ENCODE data around the gene FBXO22. TPM values are rescaled to one million over a fixed set of nuclear protein-coding genes. Genes with fewer than 3 reads are reported as not detected.

The FBXO22 gene
- polyA plus RNA-seq, 1 donor (not counting 4 experiments of a cell fraction or from before 2014, with no cell fraction given), result 68.5 TPM

GRCh38 chr15:75872403-75872990 is 31.2 kb upstream of the FBXO22 start:
- no peaks in the 10 kb centered on the region for H3K79me2 ChIP-seq (ENCODE audit: control insufficient read depth, insufficient read depth, low read length)
- no peaks in the 10 kb centered on the region for H3K27me3 ChIP-seq (ENCODE audit: control insufficient read depth, extremely low read depth, insufficient read depth, low read length)
- dilution Hi-C loops (cut with MboI; ENCODE audit: extremely low pct_ligation_motif_present, low sequenced_read_pairs), result no loop called here
- FAIRE-seq, result no peak
- no peak for TF ChIP-seq EZH2 (IDR thresholded peaks at IDR 0.05; ENCODE audit: low read length)
- H3K9me3 ChIP-seq (ENCODE audit: control insufficient read depth, low read depth, low read length), result no peaks in the 10 kb centered on the region
- peaks cover 6 to 11% of the 10 kb centered on the region in 2 experiments for H3K36me3 ChIP-seq (ENCODE audit: control insufficient read depth in 2 of 2, extremely low read depth in 1 of 2, insufficient read depth in 2 of 2, low read length in 2 of 2)
- H3K9me1 ChIP-seq (ENCODE audit: control insufficient read depth, extremely low read depth, insufficient read depth, low read length), result no peaks in the 10 kb centered on the region
- H3K4me1 ChIP-seq (ENCODE audit: control insufficient read depth, extremely low read depth, insufficient read depth, low read length), result no peaks in the 10 kb centered on the region
- DNase-seq (ENCODE audit: low read depth, low spot score), result no peak
- H3K4me2 ChIP-seq (ENCODE audit: control insufficient read depth, extremely low read depth, insufficient read depth, low read depth, low read length), result no peak overlapping the region
- H3K27ac ChIP-seq (ENCODE audit: control insufficient read depth, insufficient read depth, low read length), result no peak overlapping the region
- H4K20me1 ChIP-seq (ENCODE audit: control insufficient read depth, extremely low read depth, insufficient read depth, low read length), result no peaks in the 10 kb centered on the region
- no peak overlapping the region for H3K9ac ChIP-seq (ENCODE audit: control insufficient read depth, extremely low read depth, insufficient read depth, low read length)
- H2AFZ ChIP-seq (ENCODE audit: control insufficient read depth, low read length), result no peak overlapping the region
- no peak overlapping the region for H3K4me3 ChIP-seq (ENCODE audit: control insufficient read depth in 2 of 3, extremely low read depth in 1 of 3, insufficient read depth in 2 of 3, low read depth in 1 of 3, low read length in 3 of 3)

- H3K4me3 ChIP-seq (ENCODE audit: control insufficient read depth in 2 of 3, extremely low read depth in 1 of 3, insufficient read depth in 2 of 3, low read depth in 1 of 3, low read length in 3 of 3), result no peak overlapping the region
- H3K79me2 ChIP-seq (ENCODE audit: control insufficient read depth, insufficient read depth, low read length), result no peaks in the 10 kb centered on the region
- H4K20me1 ChIP-seq (ENCODE audit: control insufficient read depth, extremely low read depth, insufficient read depth, low read length), result no peaks in the 10 kb centered on the region
- H3K36me3 ChIP-seq (ENCODE audit: control insufficient read depth in 2 of 2, extremely low read depth in 1 of 2, insufficient read depth in 2 of 2, low read length in 2 of 2), result peaks cover 0 to 2% of the 10 kb centered on the region in 2 experiments
- no peak overlapping the region for H3K9ac ChIP-seq (ENCODE audit: control insufficient read depth, extremely low read depth, insufficient read depth, low read length)
- FAIRE-seq (no peak), DNase-seq (ENCODE audit: low read depth, low spot score) (no peak)
- TF ChIP-seq CTCF (optimal IDR thresholded peaks at IDR 0.05 in 1 of 3, IDR thresholded peaks at IDR 0.05 in 1 of 3, conservative IDR thresholded peaks at IDR 0.05 in 1 of 3; ENCODE audit: extremely low read depth in 1 of 3, insufficient read depth in 2 of 3, low read length in 3 of 3) (no peak), EZH2 (IDR thresholded peaks at IDR 0.05; ENCODE audit: low read length) (no peak)
- dilution Hi-C loops (cut with MboI; ENCODE audit: extremely low pct_ligation_motif_present, low sequenced_read_pairs), result no loop called here
- H3K27me3 ChIP-seq (ENCODE audit: control insufficient read depth, extremely low read depth, insufficient read depth, low read length), result no peaks in the 10 kb centered on the region
- no peaks in the 10 kb centered on the region for H3K9me1 ChIP-seq (ENCODE audit: control insufficient read depth, extremely low read depth, insufficient read depth, low read length)
- H3K4me1 ChIP-seq (ENCODE audit: control insufficient read depth, extremely low read depth, insufficient read depth, low read length), result no peaks in the 10 kb centered on the region
- H3K27ac ChIP-seq (ENCODE audit: control insufficient read depth, insufficient read depth, low read length), result no peak overlapping the region
- no peaks in the 10 kb centered on the region for H3K9me3 ChIP-seq (ENCODE audit: control insufficient read depth, low read depth, low read length)
- no peak overlapping the region for H3K4me2 ChIP-seq (ENCODE audit: control insufficient read depth, extremely low read depth, insufficient read depth, low read depth, low read length)
- H2AFZ ChIP-seq (ENCODE audit: control insufficient read depth, low read length), result no peak overlapping the region
These were observed 19.6 kb upstream of the FBXO22 start for GRCh38 chr15:75884041-75884440.

GRCh38 chr15:75887178-75887577 is 16.5 kb upstream of the FBXO22 start:
- H4K20me1 ChIP-seq (ENCODE audit: control insufficient read depth, extremely low read depth, insufficient read depth, low read length), result no peaks in the 10 kb centered on the region
- H3K36me3 ChIP-seq (ENCODE audit: control insufficient read depth in 2 of 2, extremely low read depth in 1 of 2, insufficient read depth in 2 of 2, low read length in 2 of 2), result peaks cover 0 to 2% of the 10 kb centered on the region in 2 experiments

More at GRCh38 chr15:75887178-75887577, 16.5 kb upstream of the FBXO22 start:
- no peak overlapping the region for H2AFZ ChIP-seq (ENCODE audit: control insufficient read depth, low read length)
- H3K4me1 ChIP-seq (ENCODE audit: control insufficient read depth, extremely low read depth, insufficient read depth, low read length), result peaks cover 15% of the 10 kb centered on the region
- no peak for TF ChIP-seq CTCF (optimal IDR thresholded peaks at IDR 0.05 in 1 of 3, IDR thresholded peaks at IDR 0.05 in 1 of 3, conservative IDR thresholded peaks at IDR 0.05 in 1 of 3; ENCODE audit: extremely low read depth in 1 of 3, insufficient read depth in 2 of 3, low read length in 3 of 3)
- TF ChIP-seq EZH2 (IDR thresholded peaks at IDR 0.05; ENCODE audit: low read length), result no peak
- dilution Hi-C loops (cut with MboI; ENCODE audit: extremely low pct_ligation_motif_present, low sequenced_read_pairs), result no loop called here
- DNase-seq (ENCODE audit: low read depth, low spot score) (no peak), FAIRE-seq (no peak)
- no peak overlapping the region for H3K4me3 ChIP-seq (ENCODE audit: control insufficient read depth in 2 of 3, extremely low read depth in 1 of 3, insufficient read depth in 2 of 3, low read depth in 1 of 3, low read length in 3 of 3)
- H3K4me2 ChIP-seq (ENCODE audit: control insufficient read depth, extremely low read depth, insufficient read depth, low read depth, low read length), result no peak overlapping the region
- H3K79me2 ChIP-seq (ENCODE audit: control insufficient read depth, insufficient read depth, low read length), result no peaks in the 10 kb centered on the region
- H3K9me3 ChIP-seq (ENCODE audit: control insufficient read depth, low read depth, low read length), result no peaks in the 10 kb centered on the region
- H3K9me1 ChIP-seq (ENCODE audit: control insufficient read depth, extremely low read depth, insufficient read depth, low read length), result no peaks in the 10 kb centered on the region
- H3K27me3 ChIP-seq (ENCODE audit: control insufficient read depth, extremely low read depth, insufficient read depth, low read length), result no peaks in the 10 kb centered on the region
- no peak overlapping the region for H3K9ac ChIP-seq (ENCODE audit: control insufficient read depth, extremely low read depth, insufficient read depth, low read length)
- H3K27ac ChIP-seq (ENCODE audit: control insufficient read depth, insufficient read depth, low read length), result no peak overlapping the region

All from keratinocyte (primary cell).